Activated CD8-positive, alpha-beta memory T cell treated with anti-CD3 and anti-CD28 coated beads for 1 hour (primary cell): ENCODE results near the gene ZBTB16.

ENCODE experiments used
- DNase-seq, 2 donors: peaks; one replicate each; pipeline ENCODE4 v3.0.0-alpha.2; 2020; ENCODE audit warnings: low read depth in 1 of 2; ENCODE audit errors: extremely low read depth in 1 of 2

The ZBTB16 gene

DNA sequence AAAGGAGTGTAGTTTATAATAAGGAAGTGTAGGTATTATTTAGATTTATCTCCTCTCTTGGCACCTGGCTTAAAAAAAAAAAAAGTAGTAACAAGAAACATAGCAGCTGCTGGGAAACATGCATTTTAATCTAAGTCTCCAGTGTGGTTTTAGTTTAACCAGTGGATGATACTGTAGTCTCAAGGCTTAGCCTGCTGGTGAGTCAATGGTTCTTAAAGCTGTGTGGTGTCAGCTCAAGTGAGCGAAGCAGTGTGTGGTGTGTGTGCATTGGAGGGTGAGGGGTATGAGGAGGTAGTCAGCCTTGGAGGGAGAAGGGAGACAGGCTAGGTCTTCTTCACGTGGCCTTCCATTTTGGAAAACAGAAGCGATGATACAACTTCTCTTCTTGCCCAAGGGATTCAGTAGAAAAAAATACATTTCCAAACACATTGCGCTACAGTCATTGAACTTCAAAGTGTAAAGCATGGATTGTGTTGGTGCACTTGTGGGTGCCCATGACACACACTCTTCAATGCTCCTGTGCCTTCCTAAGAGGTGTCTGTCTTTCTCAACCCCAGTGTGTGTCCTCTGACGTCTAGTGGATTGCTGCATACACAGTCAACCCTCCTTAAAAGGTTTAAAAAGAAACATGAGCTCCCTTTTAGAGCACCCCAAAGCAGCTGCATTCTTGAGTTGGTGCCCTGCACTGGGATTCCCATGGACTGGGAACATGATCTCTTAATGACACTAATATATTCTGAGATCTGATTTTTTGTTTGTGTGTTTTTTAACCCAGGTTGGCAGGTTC is 40.1 kb downstream of the ZBTB16 start:
- no peak for DNase-seq

DNA sequence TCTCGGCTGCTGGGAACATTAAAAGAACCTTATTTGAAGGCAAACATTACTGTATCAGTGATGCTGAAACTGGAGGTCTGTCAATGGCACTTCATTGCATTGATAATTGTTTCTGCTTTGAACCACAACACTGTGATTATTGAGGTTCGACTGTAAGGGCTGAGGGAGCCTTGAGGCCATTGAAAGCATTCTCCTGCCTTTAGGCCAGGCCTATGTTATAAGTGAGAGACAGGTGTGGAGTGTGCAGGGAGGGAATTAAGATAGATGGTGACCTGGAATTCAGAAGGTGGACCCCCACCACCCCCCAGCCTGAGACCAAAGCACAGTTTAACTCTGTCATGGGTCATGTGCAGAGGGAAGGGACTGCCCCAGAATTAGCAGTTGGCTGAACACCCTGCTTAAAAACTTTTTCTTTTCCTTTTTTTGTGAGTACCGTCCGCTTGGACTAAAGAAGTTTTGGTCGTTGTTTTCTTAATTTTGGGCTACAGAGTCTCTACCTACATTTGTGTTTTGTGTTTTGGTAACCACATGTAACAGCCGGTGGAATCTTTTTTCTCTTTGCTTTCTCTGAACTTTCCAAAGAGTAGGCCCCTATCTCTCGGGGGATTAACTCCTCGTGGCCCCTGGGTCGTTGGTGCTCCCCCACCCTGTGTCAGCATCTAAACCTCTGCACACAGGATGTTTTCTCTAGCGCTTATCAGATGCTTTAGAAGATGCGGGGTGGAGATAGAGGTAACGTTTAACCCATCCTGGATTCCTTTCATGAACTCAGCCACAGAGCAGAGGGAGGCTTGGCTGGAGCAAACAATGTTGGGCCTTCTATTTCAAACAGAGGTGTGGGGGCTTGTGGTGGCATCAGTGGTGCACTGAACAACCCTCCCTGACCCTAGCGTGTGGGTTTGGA is 43.7 kb downstream of the ZBTB16 start:
- no peak for DNase-seq

DNA sequence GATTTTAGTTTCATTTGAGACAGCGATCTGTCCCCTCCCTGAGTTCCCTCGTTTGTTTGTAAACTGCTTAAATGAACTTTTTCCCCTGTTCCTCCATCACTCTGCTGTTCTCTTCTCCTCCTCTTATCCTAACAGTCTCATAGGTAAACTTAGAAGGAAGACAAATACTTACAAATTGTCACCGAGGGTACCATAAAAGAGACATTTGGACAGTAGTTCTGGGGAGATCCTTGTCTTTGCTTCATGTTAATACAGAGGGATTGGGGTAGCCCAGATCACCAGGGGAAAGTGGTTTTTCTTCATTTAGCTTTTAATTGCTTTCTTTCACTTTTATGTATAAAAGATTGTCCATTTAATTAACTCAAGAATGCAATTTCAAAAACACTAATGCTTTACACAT is 46.1 kb downstream of the ZBTB16 start:
- DNase-seq = no peak

DNA sequence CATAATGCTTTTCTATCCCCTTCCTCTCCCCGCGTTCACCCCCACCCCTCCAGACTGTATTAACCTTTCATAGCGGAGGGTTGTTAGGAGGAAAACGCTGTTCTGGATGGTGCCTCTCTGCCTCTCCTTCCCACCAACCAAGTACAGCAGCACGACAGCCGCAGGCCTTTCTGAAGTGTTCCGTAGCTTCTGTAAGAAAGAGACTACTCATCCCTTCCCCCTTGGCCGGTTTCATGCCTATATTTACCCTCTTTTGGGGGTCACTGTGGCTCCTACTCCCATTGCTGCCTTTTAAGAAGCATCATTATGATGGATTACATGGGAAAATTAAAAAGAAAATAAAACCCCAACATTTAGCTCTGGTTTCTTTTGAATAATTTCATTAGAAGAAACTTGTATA is 46.5 kb downstream of the ZBTB16 start:
- DNase-seq = no peak

DNA sequence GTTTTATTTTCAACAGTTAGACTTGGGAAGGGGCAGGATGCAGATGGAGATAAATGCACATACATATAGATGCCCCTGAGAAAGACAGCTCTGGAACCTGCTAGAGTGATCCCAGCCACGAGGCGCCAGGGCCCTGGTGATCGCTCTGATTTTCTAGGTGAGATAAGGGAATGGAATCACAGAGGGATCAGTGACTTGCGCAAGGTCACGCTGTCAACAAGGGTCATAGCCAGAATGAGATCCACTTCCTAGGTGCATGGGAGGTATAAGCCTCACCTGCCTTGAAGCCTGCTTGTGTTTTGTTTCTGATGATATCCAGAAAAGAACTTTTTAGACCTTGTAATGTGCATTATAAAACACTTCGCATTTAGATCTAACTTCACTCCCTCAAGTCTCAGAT is 47.5 kb downstream of the ZBTB16 start:
- DNase-seq = no peak

DNA sequence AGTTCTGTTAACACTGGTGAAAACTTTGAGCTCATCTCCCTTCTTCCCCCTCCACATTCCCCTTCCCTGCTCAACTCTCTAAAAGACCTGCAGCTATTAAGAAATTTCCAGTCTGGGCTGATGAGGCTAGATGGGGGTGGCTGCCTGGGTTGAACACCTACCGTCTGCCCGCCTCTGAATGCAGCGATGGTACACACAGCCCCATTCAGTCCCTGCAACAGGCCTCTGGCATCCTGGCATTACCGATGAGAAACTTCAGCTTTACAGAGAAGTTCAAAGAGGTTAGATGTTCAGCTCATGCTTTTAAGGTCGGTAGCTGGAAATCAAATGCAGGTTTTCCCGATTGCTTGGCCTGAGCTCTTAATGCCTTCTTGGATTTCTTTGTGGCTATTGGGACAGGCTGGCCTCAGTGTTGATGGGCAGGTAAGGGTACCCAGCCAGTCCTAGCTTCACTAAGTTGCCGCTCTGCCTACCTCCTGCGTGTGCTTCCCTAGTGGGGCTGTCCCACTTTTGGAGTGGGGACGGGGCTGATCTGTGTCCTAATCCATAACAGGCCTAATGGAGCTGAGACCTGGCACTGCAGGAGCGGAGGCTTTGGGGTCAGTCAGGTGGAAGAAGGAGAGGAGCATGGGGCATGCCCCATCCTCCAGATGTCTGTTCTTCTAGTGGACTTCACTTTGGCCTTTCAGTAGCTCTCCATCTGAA is 49.1 kb downstream of the ZBTB16 start:
- no peak for DNase-seq

DNA sequence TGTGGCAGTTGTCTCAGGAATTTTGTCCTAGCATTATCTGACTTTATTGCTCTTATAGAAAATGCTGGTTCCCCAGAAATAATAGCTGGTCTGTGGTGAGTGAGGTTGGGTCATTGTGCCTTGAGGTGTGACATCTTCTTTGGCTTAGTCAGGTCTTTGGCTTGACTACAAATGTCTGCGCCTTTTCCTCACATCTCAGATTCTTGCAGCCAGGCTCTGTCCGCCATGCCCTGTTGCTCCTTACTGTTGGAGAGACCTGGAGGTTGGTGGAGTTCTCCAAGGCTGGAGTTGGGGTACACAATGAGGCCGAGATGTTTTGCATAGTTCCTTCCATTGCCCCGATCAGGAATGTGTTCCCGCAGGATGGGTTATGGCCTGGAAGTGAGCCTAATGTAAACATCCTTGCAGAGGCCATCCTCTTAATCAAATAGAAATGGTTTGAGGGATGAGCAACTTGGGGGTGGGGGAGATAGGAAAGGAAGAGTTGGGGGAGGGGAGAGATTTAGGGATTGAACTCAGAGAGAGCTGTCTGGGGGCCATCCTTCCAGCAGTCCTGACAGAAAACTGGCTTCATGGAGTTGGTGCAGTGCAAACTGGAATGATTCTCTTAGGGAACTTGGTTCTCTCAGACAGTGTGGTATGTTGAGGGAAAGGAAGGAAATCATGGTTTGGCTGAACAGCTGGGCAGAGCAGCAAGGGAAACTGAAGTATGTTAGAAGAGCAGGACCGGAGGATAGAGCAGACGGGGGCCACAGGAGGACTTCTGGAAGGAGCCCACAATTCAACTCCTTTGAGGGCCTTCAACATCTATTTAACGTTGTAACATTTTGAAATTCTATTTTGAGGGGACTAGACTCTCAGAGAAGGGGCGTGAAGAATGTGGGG is 49.9 kb downstream of the ZBTB16 start:
- DNase-seq = no peak

DNA sequence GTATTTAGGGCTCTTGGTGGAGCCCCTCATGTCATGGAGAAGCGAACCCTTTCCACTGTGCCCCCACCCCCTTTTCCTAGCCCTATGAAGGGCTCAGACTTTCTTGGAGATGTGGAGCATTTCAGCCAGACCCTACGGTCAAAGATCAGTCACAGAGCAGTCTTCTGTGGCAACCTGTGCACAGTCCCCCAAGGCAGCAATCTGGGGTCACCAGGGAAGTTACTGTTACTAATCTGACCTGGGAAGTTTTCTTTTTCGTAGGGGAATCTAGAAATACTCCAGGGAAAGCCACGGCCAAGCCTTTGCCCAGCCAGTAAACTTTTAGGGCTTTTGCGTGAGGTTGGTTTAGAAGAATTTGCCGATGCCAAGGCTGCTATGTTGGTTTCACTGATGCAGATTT is 50.6 kb downstream of the ZBTB16 start:
- DNase-seq = no peak

DNA sequence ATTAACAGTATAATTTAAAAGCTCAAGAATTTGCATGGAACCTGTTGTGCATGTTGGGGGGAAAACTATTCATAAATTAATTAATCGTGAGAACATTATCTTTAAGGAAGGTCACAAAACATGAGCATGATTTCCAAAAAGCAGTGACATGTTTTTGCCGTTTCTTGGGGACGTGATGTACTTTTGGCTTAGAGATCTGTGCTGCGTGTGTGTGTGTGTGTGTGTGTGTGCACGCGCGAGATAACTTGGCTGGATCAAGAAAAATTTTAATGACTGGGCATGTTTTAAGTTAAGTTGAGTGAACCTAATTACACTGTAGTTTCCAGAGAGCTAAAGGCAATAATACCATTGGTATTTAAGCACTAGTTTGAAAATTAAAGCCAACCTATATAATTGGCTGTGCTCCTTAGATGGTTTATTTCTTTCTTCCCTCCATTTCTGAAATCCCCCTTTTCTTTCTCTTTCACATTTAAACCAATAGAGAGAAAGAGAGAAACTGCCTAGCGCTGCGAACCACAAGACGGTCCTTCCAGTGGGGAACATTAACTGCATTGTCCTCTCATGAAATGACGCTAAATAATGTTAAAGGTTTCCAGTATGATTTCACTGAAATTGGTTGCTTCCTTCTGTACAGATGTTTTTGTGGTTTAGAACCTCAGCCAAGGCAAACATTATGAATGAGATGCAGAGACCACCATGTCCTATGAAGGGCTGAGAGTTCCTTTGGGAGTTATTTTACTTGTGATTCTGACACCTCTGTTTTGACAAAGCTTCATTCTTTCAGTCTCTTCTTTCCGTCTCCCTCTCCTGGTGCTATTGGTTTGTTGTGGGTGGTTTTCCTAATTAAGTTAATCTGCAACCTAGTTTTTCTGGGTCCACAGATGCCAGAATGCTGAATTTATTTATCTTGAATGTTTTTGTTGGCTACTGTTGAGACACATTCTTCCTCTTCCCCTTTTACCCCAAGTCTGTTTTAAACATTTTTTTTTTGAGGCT is 51.7 kb downstream of the ZBTB16 start:
- no peak for DNase-seq

DNA sequence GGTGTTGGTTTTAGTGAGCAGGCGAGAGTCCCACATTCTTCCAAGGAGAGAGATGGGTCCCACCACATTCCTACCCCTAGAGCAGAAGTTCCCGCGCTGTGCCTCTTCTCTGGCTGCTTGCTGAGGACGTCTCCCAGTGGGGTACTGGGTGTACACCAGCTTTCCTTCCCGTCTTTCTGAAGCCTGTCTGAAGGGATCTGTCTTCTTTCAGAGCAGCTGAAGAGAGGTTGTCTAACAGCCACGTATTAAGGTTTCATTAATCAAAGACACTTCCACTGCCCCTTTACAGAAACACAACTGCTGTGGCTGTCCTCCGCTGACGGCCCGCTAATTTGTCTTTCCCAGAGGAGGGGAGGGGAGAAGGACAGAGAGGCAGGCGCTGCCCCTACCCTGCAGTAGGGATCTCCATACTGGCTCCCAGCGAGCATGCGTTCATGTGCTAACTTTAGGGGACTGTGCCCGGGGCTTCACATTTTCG is 56.0 kb downstream of the ZBTB16 start:
- DNase-seq = no peak

DNA sequence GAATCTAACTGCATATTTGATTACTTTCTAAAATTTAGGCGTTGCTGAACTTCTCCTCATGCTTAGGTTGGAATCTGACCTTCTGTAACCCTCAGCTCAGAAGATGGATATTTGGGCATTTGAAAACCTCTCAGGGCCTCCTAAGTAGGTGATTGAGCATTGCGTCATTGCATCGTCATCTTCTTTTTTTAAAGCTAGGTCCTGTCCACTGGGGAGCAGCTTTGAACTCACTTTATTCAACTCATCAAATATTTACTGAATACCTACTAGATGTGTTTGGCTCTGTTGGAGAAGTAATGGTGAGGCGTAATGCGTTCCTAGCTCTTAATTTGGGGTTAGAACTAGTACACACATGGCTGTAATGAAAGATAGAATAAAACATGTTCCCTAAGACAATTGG is 56.8 kb downstream of the ZBTB16 start:
- no peak for DNase-seq

DNA sequence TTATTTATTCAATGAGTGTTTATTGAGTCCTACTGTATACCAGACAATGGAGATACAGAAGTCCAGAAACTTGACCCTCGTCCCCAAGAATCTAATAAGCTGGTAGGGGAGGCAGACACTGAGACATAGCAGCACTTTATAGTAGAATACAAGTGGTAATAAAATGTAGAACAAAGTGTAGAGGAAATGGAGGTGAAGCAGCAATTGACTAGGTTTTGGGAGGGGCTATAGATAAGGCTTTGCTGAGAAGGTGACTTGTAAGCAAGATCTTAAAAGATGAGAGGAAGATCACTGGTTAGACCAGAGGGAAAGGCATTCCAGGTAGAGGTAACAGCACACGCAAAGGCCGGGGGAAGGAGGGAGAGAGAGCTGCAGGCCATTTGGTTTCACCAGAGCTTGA is 57.3 kb downstream of the ZBTB16 start:
- DNase-seq = no peak

DNA sequence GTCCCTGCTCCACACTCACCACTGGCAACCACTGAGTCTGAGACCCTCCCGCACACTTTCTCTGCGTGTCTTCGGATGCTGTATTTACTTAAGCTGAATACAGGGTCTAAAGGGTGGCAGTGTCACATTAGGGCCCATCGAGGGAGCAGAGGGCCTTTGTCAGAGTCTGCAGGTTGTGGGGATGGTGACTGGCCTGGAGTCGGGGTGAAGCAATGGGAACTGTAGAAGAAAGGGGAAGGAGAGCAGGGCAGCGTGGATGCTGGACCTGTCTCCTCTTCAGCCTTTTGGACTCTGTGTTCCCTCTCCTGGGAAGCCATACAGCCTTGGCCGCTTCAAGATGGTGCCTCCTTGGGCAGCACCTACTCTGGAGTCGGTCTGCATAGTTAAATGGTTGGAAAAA is 61.1 kb downstream of the ZBTB16 start:
- no peak for DNase-seq

DNA sequence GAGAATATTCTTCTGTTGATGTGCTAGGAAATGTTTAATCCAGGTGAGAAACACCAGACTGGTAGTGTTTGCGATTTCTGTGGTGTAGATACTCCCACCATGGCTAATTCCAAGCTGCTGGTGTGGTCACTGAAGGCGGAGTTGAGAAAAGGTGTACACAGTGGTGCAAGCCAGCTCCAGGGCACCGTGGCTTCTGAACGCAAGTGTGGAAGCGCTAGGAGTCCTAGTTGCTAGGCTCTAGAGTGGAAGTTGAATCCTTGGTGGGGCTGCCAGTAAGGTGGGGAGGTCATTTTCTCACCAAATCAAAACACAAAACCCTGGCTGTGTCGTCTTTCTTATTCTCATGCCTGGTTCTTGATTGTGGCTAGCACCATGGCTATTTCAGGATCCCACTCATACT is 61.6 kb downstream of the ZBTB16 start:
- DNase-seq = no peak

DNA sequence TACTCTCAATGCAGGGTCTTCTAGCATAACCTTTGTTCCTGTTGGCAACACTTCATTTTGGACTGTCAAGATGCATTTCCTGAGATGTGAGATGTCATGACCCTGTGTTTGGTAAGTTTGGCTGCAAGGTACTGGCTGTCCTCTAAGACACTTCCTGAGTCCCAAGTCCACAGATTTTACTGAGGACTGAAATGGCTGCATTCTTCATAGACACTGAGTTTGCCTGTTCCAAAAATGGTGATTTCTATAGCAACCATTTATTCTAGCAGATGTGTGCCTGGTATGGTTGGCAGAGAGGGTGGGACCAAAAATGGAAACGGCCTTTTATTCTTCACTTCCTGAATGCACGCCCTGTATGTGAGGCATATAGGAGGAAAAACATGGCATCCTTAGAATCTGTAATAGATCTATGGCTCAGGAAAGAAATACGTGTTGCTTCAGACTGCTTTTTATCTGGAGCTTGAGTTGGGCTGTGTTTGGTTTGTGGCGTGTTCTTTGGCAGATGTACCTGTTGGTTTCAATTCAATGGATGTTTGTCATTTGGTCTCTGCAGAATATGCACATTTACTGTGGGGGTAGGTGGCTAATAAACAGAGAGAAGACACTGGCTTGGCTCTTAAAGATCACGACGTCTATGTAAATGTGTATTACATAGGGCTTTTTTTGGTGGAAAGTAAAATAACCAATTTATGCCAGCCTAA is 62.4 kb downstream of the ZBTB16 start:
- no peak for DNase-seq

DNA sequence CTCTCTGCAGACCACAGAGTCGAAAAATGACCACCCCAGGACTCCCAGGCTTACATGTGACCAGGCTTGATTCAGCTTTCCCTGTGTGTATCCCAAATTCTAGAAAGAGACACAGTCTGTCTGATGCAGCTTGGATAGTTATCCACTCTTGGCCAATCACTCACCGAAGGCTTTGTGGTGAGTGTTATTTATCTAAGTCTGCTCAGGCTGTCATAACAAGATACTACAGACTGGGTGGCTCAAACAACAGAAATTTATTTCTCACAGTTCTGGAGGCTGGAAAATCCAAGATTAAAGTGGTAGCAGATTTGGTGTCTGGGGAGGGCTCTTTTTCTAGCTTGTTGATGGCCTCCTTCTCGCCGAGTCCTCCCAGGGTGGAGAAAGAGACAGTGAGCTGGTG is 63.2 kb downstream of the ZBTB16 start:
- no peak for DNase-seq

DNA sequence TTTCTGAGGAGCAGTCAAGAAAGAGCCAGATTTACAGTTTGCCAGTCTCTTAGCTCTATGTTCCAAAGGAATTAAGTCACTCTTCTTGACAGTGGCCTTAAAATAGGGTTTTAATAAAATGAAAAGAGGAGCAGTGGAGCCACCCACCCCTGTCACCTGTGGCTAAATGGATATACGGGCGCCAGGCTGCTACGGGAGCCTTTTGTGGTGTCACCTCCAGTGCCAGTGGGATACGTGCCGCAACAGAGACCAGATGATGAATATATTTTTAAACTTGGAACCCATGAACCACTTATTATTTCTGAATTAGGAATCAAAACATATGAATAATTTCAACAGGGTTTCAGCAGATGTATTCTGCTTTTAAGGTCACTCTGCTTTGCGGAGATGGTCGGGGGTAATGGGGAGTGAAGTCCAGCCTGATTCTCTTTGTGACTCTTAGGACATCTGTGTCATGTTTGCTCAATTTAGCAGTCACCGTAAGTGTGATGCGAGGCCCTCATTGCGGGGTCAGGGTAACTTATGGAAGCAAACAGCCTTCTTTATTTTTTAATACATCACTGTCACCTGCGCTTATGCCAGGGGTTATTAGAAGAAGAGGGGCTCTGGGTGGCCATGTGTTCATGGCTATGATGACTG is 64.3 kb downstream of the ZBTB16 start:
- DNase-seq = no peak

DNA sequence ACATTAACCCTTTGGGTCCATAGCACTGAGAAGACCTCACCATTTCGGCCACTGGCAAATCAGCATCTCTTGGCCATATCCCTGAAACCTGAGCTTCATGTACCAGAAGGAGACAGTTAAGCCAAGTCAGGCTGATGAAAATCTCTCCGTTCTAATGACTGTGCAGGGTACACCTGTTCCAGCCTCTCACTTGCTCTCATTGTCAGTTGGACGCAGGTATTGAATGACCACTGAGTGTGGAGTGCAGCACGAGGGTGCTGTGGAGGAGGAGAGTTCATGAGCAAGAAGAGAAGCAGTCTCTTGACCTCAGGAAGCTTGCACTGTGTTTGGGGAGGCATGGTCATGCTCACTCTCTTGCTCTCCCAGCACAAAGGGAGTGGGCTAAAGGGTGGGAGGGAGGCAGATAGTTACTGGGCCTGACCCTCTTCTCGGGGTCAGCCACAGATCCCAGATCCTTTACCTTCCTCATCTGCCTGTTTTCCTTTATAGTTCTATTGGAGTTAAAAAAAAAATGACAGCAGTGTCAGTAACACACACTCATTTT is 65.2 kb downstream of the ZBTB16 start:
- no peak for DNase-seq
